Renal cortical epithelial cell (primary cell): ENCODE measurements around the gene ATR. TPM values are rescaled to one million over a fixed set of nuclear protein-coding genes. Genes with fewer than 3 reads are reported as not detected.
A peak's percentile ranks its signal among the peaks of the same experiment; 100 is the strongest.
"Not testable (repeated sequence)": the region's sequence is repeated elsewhere in the genome, so short reads cannot be mapped to it uniquely, and the experiment has no call there.

ENCODE experiments used
- DNase-seq: peaks from one replicate; pipeline ENCODE4 v3.0.0-alpha.2; 2011; ENCODE audit warnings: low read depth
- total RNA-seq: library from RNA; depleted of rRNA; stranded (reverse); fragments of >200 nt; gene quantifications from 2 replicates; pipeline ENCODE4 v1.2.3, GENCODE V29; 2014

The ATR gene
- total RNA-seq: 35.6 and 48.7 TPM in 2 replicates

GRCh38 chr3:142578329-142579223, at the start of gene ATR:
Gene ATR, minus strand, starts transcription at chr3:142578733. Its CDS starts 29 bp downstream, at chr3:142578704.
- DNase-seq: peak; percentile 86

- DNase-seq: no peak
Observed at GRCh38 chr3:142626971-142627370, 48.4 kb upstream of the ATR start.

GRCh38 chr3:142625153-142625440, 46.6 kb upstream of the ATR start:
- no peak for DNase-seq

GRCh38 chr3:142624341-142625152, 46.0 kb upstream of the ATR start:
- peak; percentile 21 for DNase-seq

- DNase-seq: no peak
Observed at GRCh38 chr3:142623194-142623593, 44.7 kb upstream of the ATR start.

GRCh38 chr3:142622405-142622804, 43.9 kb upstream of the ATR start:
- no peak for DNase-seq

GRCh38 chr3:142618917-142619461, 40.5 kb upstream of the ATR start:
- no peak for DNase-seq

- no peak for DNase-seq
Observed at GRCh38 chr3:142615171-142615570, 36.6 kb upstream of the ATR start.

GRCh38 chr3:142614059-142614626, 35.6 kb upstream of the ATR start:
- DNase-seq: no peak

GRCh38 chr3:142613491-142613890, 35.0 kb upstream of the ATR start:
- peak; percentile 36 for DNase-seq

- no peak for DNase-seq
Observed at GRCh38 chr3:142611206-142611605, 32.7 kb upstream of the ATR start.

- DNase-seq: no peak
Observed at GRCh38 chr3:142609136-142609535, 30.6 kb upstream of the ATR start.

- no peak for DNase-seq
Observed at GRCh38 chr3:142608631-142609030, 30.1 kb upstream of the ATR start.

GRCh38 chr3:142604940-142605339, 26.4 kb upstream of the ATR start:
- no peak for DNase-seq

GRCh38 chr3:142603386-142603705, 24.8 kb upstream of the ATR start:
- DNase-seq: not testable (repeated sequence)

GRCh38 chr3:142602619-142603385, 24.3 kb upstream of the ATR start:
- DNase-seq: no peak

- DNase-seq: no peak
Observed at GRCh38 chr3:142601713-142602112, 23.2 kb upstream of the ATR start.

- DNase-seq: no peak
Observed at GRCh38 chr3:142597906-142598305, 19.4 kb upstream of the ATR start.

GRCh38 chr3:142596726-142597088, 18.2 kb upstream of the ATR start:
- DNase-seq: no peak

GRCh38 chr3:142595951-142596725, 17.6 kb upstream of the ATR start, which contains the start of gene PLS1:
Gene PLS1, plus strand, starts transcription at chr3:142596393. Its CDS starts 67,845 bp downstream, at chr3:142664238.
- peak; percentile 69 for DNase-seq

GRCh38 chr3:142595581-142595950, 17.0 kb upstream of the ATR start:
- DNase-seq: peak; percentile 98
